Cardiac muscle cell (in vitro differentiated cells and primary cell): Measurements from ENCODE around the gene ERCC6L2. TPM values are rescaled to one million over a fixed set of nuclear protein-coding genes. Genes with fewer than 3 reads are reported as not detected.

Experiments
- DNase-seq, 2 donors: peaks; one replicate each; pipeline versions ENCODE4 v3.0.0 to v3.0.0-alpha.2; 2010 to 2017; ENCODE audit warnings: low read depth in 1 of 2, low spot score in 1 of 2
- H3K27ac ChIP-seq: fragments of 200-600 bp; sonication (generic); 2 replicates; pipeline ENCODE4 v1.5.1; 2016
- H3K27me3 ChIP-seq: fragments of 200-600 bp; sonication (generic); 2 replicates; pipeline ENCODE4 v1.6.0; 2016; ENCODE audit warnings: control low read depth
- H3K36me3 ChIP-seq: fragments of 200-600 bp; sonication (generic); 2 replicates; pipeline ENCODE4 v1.5.1; 2016; ENCODE audit warnings: control low read depth
- H3K4me1 ChIP-seq: fragments of 200-600 bp; sonication (generic); 2 replicates; pipeline ENCODE4 v1.8.1; 2017; ENCODE audit warnings: low read depth, mild to moderate bottlenecking, mixed run types
- H3K4me3 ChIP-seq: fragments of 200-600 bp; sonication (generic); 2 replicates; pipeline ENCODE4 v1.5.1; 2016; ENCODE audit warnings: mild to moderate bottlenecking
- H3K9me3 ChIP-seq: fragments of 200-600 bp; sonication (generic); 2 replicates; pipeline ENCODE4 v1.5.1; 2017; ENCODE audit warnings: low read depth, mild to moderate bottlenecking, control low read depth
- polyA plus RNA-seq: library from polyadenylated mRNA; unstranded; fragments of >200 nt; fragmentation: Nextera tagmentation; extraction: Ambion mirVana; gene quantifications from 2 replicates; pipeline ENCODE4 v1.2.1, GENCODE V29; 2016
- total RNA-seq: library from RNA; depleted of rRNA; stranded (reverse); fragments of >200 nt; gene quantifications from 2 replicates; pipeline ENCODE4 v1.2.3, GENCODE V29; 2016
- TF ChIP-seq, protein P1 (sequence below): IDR thresholded peaks from 2 replicates; pipeline ENCODE4 v1.5.1; 2012; ENCODE audit warnings: low read depth, mild to moderate bottlenecking, low read length

The ERCC6L2 gene
- total and polyA plus RNA-seq, 2 experiments from 2014 or later = 22.7 to 52.5 TPM

DNA sequence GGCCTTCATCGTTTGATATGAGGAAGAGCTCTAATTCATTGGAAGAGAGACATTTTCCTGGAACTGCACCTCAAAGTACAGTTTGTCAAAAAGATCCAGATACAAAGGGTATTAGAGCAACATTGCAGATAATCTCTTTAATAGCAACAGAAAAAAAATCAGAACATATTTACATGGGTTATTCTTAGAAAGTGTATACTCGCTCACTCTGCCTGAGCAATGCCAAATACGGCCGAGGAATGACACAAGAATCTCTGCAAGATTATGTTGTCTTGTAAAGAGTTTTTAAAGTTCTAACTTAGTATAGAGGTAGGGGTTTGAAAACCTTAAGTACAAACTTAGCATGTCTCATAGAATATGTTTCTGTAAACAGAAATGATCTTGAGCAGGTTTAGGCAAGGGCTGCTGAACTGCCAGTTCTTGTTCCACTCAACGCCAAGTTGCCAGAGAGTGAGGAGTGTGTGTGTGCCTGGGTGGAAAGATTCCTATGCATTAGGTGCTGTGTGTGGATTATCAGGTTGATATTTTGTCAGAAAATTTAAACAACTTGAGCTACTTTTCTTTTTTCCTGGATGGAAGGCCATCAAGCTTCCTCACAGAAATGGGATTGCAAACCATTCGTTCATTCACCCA lies 41.8 kb upstream of the ERCC6L2 start:
- peaks cover 15% of the 10 kb centered on the region for H3K4me1 ChIP-seq
- H3K27ac ChIP-seq = peak overlapping the region; percentile 26
- H3K4me3 ChIP-seq = no peak overlapping the region
- no peak for DNase-seq
- no peaks in the 10 kb centered on the region for H3K9me3 ChIP-seq
- H3K36me3 ChIP-seq = no peaks in the 10 kb centered on the region
- no peaks in the 10 kb centered on the region for H3K27me3 ChIP-seq
- TF ChIP-seq, protein P1, sequence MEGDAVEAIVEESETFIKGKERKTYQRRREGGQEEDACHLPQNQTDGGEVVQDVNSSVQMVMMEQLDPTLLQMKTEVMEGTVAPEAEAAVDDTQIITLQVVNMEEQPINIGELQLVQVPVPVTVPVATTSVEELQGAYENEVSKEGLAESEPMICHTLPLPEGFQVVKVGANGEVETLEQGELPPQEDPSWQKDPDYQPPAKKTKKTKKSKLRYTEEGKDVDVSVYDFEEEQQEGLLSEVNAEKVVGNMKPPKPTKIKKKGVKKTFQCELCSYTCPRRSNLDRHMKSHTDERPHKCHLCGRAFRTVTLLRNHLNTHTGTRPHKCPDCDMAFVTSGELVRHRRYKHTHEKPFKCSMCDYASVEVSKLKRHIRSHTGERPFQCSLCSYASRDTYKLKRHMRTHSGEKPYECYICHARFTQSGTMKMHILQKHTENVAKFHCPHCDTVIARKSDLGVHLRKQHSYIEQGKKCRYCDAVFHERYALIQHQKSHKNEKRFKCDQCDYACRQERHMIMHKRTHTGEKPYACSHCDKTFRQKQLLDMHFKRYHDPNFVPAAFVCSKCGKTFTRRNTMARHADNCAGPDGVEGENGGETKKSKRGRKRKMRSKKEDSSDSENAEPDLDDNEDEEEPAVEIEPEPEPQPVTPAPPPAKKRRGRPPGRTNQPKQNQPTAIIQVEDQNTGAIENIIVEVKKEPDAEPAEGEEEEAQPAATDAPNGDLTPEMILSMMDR = no peak

DNA sequence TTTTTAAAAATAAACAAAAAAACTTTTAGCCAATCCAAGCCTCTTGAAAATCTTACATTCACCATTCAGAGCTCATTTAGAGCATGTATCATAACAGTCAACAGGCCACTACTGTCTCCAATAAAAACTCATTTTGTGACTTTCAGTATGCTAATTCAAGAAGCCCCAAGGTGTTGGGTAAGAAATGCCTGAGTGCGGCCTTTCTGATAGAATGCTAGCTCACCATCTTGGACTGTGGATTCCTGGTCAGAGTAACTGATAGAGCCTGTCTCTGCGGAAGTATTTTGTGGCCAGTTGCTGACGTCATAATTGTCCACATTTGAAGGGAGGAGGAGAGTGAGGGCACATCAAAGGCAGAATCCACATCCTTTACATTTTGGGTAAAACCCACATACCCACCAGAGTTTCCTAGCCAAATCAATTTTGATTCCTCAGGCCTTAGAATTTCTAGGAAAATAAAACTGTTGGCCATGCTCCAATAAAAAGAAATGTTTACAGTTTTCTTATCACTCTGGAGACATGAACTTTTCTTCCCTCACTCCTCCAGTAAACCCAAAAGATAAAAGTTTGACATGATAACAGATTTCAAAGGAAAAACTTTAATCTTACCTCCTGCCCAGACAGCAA lies 41.1 kb upstream of the ERCC6L2 start:
- DNase-seq = peak in 1 of 2 donors; percentile 89
- no peak overlapping the region for H3K4me3 ChIP-seq
- H3K36me3 ChIP-seq = no peaks in the 10 kb centered on the region
- no peaks in the 10 kb centered on the region for H3K27me3 ChIP-seq
- H3K9me3 ChIP-seq = no peaks in the 10 kb centered on the region
- TF ChIP-seq, protein P1 = no peak
- peaks cover 15% of the 10 kb centered on the region for H3K4me1 ChIP-seq
- no peak overlapping the region for H3K27ac ChIP-seq

DNA sequence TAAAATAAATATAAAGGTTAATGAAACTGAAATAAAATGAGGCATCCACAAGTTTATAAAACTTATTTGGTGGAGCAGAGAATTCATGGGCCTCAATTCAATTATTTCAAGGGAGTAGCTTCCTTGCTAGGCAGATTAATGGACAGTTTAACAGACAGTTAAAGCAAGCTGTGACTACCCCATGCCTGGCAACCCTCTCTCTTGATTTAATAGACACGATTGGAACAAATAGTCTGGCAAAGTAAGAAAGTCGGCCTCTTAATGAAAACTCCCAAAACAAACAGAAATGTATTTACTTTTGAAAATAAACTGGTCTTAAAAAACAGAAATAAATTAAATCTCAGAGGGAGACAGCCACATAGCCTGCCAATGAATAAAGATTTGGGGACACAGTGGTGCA lies 40.1 kb upstream of the ERCC6L2 start:
- Histone ChIP-seq H3K4me3 (no peak overlapping the region), H3K27me3 (no peaks in the 10 kb centered on the region), H3K27ac (no peak overlapping the region), H3K36me3 (no peaks in the 10 kb centered on the region), H3K4me1 (peaks cover 15% of the 10 kb centered on the region), H3K9me3 (no peaks in the 10 kb centered on the region)
- DNase-seq = no peak
- TF ChIP-seq, protein P1 = no peak

DNA sequence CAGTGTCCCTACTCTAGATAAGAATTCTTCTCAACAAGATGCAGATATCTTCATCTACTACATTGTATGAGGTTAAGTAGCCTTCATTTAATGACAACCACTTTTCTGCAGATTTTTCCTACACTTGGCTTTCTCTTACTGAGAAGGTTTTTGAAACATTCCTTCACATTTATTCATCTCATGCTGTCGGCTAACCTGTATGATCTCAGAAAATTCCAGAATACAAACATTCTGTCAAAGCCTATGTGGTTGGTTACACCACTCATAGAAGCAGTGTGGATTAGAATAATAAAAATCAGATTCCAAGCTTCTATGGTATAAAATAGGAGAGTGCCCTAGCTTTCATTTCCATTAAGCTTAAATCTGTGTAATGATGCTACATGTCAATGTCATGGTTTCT lies 39.4 kb upstream of the ERCC6L2 start:
- H3K9me3 ChIP-seq = no peaks in the 10 kb centered on the region
- TF ChIP-seq, protein P1 = no peak
- H3K27ac ChIP-seq = no peak overlapping the region
- DNase-seq = peak in 1 of 2 donors; percentile 21
- H3K36me3 ChIP-seq = no peaks in the 10 kb centered on the region
- peaks cover 15% of the 10 kb centered on the region for H3K4me1 ChIP-seq
- H3K27me3 ChIP-seq = no peaks in the 10 kb centered on the region
- no peak overlapping the region for H3K4me3 ChIP-seq

- TF ChIP-seq, protein P1 = no peak
- H3K36me3 ChIP-seq = no peaks in the 10 kb centered on the region
- H3K9me3 ChIP-seq = no peaks in the 10 kb centered on the region
Measured at GRCh38 chr9:95839012-95839411, 36.5 kb upstream of the ERCC6L2 start.

More at GRCh38 chr9:95839012-95839411, 36.5 kb upstream of the ERCC6L2 start:
- no peak for DNase-seq
- H3K4me3 ChIP-seq = no peak overlapping the region
- H3K27me3 ChIP-seq = no peaks in the 10 kb centered on the region
- no peak overlapping the region for H3K27ac ChIP-seq
- peaks cover 4% of the 10 kb centered on the region for H3K4me1 ChIP-seq
